H1 (cell line): ENCODE measurements around the gene TFAP2E. TPM values are rescaled to one million over a fixed set of nuclear protein-coding genes. Genes with fewer than 3 reads are reported as not detected.

Experiments used
- CTCF ChIA-PET: fragments of 300-600 bp; sonication (Branson Sonifier 250); formaldehyde crosslinking; loops from one replicate; lab custom pipeline; 2021; ENCODE audit not compliant: partially characterized antibody; lab: Charles Lee
- POLR2A ChIA-PET: fragments of 300-600 bp; sonication (Branson Sonifier 250); formaldehyde crosslinking; loops from one replicate; lab custom pipeline; 2021; ENCODE audit warnings: inconsistent platforms; ENCODE audit not compliant: partially characterized antibody; lab: Charles Lee
- DNase-seq, 2 experiments: peaks; one replicate each; pipeline versions ENCODE4 v3.0.0 to v3.0.0-alpha.2; 2010 to 2022; ENCODE audit warnings: low spot score in 2 of 2, low read depth in 1 of 2, mixed read lengths in 1 of 2
- FAIRE-seq: peaks from 2 replicates; lab custom pipeline; 2011; peaks lifted over from hg19 to GRCh38; lab: Jason Lieb, UNC
- H2AFZ ChIP-seq: 2 replicates; pipeline ENCODE4 v1.8.1; 2012; ENCODE audit warnings: low read length, inconsistent platforms
- H2AK5ac ChIP-seq: 2 replicates; pipeline ENCODE4 v1.6.1; 2013; ENCODE audit warnings: low read depth, low read length
- H2BK120ac ChIP-seq: replicated peaks from 2 replicates; pipeline ENCODE3; 2013; ENCODE audit warnings: low read depth, low read length, inconsistent platforms
- H2BK12ac ChIP-seq: 2 replicates; pipeline ENCODE4 v1.6.1; 2013; ENCODE audit warnings: low read depth, low read length
- H2BK15ac ChIP-seq: 2 replicates; pipeline ENCODE4 v1.6.1; 2013; ENCODE audit warnings: low read length
- H2BK20ac ChIP-seq: 2 replicates; pipeline ENCODE4 v1.6.1; 2013; ENCODE audit warnings: low read length
- H2BK5ac ChIP-seq: 2 replicates; pipeline ENCODE4 v1.6.1; 2013; ENCODE audit warnings: low read depth, low read length
- H3K14ac ChIP-seq: 2 replicates; pipeline ENCODE4 v1.6.1; 2013; ENCODE audit warnings: inconsistent platforms; ENCODE audit not compliant: insufficient read length
- H3K18ac ChIP-seq: 2 replicates; pipeline ENCODE4 v1.6.1; 2013; ENCODE audit warnings: low read length; ENCODE audit errors: extremely low read depth
- H3K23ac ChIP-seq: 2 replicates; pipeline ENCODE4 v1.6.1; 2013; ENCODE audit warnings: inconsistent platforms; ENCODE audit not compliant: insufficient read length
- H3K23me2 ChIP-seq: 2 replicates; pipeline ENCODE4 v1.6.1; 2013; ENCODE audit warnings: low read depth, low read length
- H3K27ac ChIP-seq: 2 replicates; pipeline ENCODE4 v1.6.1; 2011; ENCODE audit warnings: low read depth, low read length, inconsistent platforms
- H3K27me3 ChIP-seq, 4 experiments: replicated peaks in 1 of 4; 1 replicate in 1 of 4; 2 replicates in 3 of 4; pipeline versions ENCODE4 v1.6.1 to v1.8.1; 2011 to 2013; ENCODE audit warnings: low read length in 3 of 4, mild to moderate bottlenecking in 3 of 4, inconsistent platforms in 2 of 4, mixed read lengths in 2 of 4, moderate library complexity in 1 of 4; ENCODE audit not compliant: control insufficient read depth in 3 of 4, insufficient read depth in 3 of 4; ENCODE audit errors: extremely low read depth in 1 of 4
- H3K36me3 ChIP-seq, 4 experiments: 2 replicates each; pipeline versions ENCODE4 v1.6.1 to v1.8.1; 2011 to 2013; ENCODE audit warnings: mild to moderate bottlenecking in 4 of 4, low read length in 3 of 4, moderate library complexity in 2 of 4, control low read depth in 1 of 4, inconsistent platforms in 1 of 4; ENCODE audit not compliant: insufficient read depth in 4 of 4, control insufficient read depth in 2 of 4
- H3K4ac ChIP-seq: replicated peaks from 2 replicates; pipeline ENCODE3; 2013; ENCODE audit warnings: low read length, low read depth, mixed read lengths, inconsistent platforms; ENCODE audit not compliant: insufficient read length
- H3K4me1 ChIP-seq, 4 experiments: replicated peaks in 1 of 4; 1 replicate in 1 of 4; 2 replicates in 3 of 4; pipeline versions ENCODE4 v1.6.1 to v1.8.1; 2011 to 2013; ENCODE audit warnings: low read length in 3 of 4, inconsistent platforms in 2 of 4, mixed read lengths in 1 of 4; ENCODE audit not compliant: insufficient read depth in 4 of 4, control insufficient read depth in 3 of 4
- H3K4me2 ChIP-seq, 2 experiments: 2 replicates each; pipeline versions ENCODE4 v1.6.1 to v1.8.1; 2011 to 2013; ENCODE audit warnings: low read depth in 2 of 2, low read length in 2 of 2, control low read depth in 1 of 2, inconsistent platforms in 1 of 2, mild to moderate bottlenecking in 1 of 2; ENCODE audit not compliant: insufficient read depth in 1 of 2
- H3K4me3 ChIP-seq, 4 experiments: fragments of 200-600, 300-600 bp in 1 of 4; sonication (generic), shearing (Covaris generic), sonication (Bioruptor Twin) in 1 of 4; 2 replicates each; pipeline versions ENCODE4 v1.5.1 to v1.8.1; 2011 to 2016; ENCODE audit warnings: low read length in 4 of 4, low read depth in 3 of 4, control low read depth in 2 of 4, inconsistent platforms in 2 of 4, mild to moderate bottlenecking in 2 of 4, mixed read lengths in 1 of 4, moderate library complexity in 1 of 4; ENCODE audit not compliant: insufficient read depth in 2 of 4; ENCODE audit errors: extremely low read depth in 1 of 4
- H3K56ac ChIP-seq: replicated peaks from 2 replicates; pipeline ENCODE3; 2013; ENCODE audit warnings: low read depth, mild to moderate bottlenecking, mixed read lengths, low read length, inconsistent platforms; ENCODE audit not compliant: insufficient read length
- H3K79me1 ChIP-seq: 2 replicates; pipeline ENCODE4 v1.6.1; 2013; ENCODE audit warnings: low read depth, low read length, control low read depth
- H3K79me2 ChIP-seq, 2 experiments: 2 replicates each; pipeline versions ENCODE4 v1.6.1 to v1.8.1; 2012 to 2013; ENCODE audit warnings: low read length in 2 of 2, mild to moderate bottlenecking in 2 of 2, inconsistent platforms in 1 of 2; ENCODE audit not compliant: insufficient read depth in 2 of 2, control insufficient read depth in 1 of 2
- H3K9ac ChIP-seq, 4 experiments: replicated peaks in 1 of 4; 1 replicate in 1 of 4; 2 replicates in 3 of 4; pipeline versions ENCODE4 v1.6.1 to v1.8.1; 2011 to 2013; ENCODE audit warnings: low read depth in 3 of 4, low read length in 3 of 4, control low read depth in 2 of 4, mild to moderate bottlenecking in 2 of 4, moderate library complexity in 2 of 4, inconsistent platforms in 1 of 4; ENCODE audit errors: extremely low read depth in 1 of 4
- H3K9me3 ChIP-seq, 2 experiments: 2 replicates each; pipeline versions ENCODE4 v1.6.1 to v1.8.1; 2012 to 2013; ENCODE audit warnings: mild to moderate bottlenecking in 2 of 2, moderate library complexity in 2 of 2, control low read depth in 1 of 2, inconsistent platforms in 1 of 2, low read depth in 1 of 2, low read length in 1 of 2, mixed read lengths in 1 of 2; ENCODE audit not compliant: insufficient read depth in 2 of 2
- H4K20me1 ChIP-seq, 2 experiments: replicated peaks in 1 of 2; 2 replicates each; pipeline versions ENCODE3 to v1.8.1; 2011 to 2013; ENCODE audit warnings: inconsistent platforms in 2 of 2, low read length in 2 of 2, mild to moderate bottlenecking in 1 of 2; ENCODE audit not compliant: insufficient read depth in 2 of 2, control insufficient read depth in 1 of 2
- H4K5ac ChIP-seq: 2 replicates; pipeline ENCODE4 v1.6.1; 2013; ENCODE audit warnings: low read length, low read depth, mixed read lengths, inconsistent platforms; ENCODE audit not compliant: insufficient read length
- H4K8ac ChIP-seq: 2 replicates; pipeline ENCODE4 v1.8.0; 2013; ENCODE audit warnings: mild to moderate bottlenecking, moderate library complexity, low read length, inconsistent platforms; ENCODE audit not compliant: insufficient read depth; ENCODE audit errors: extremely low read depth
- H4K91ac ChIP-seq: replicated peaks from 2 replicates; pipeline ENCODE3; 2013; ENCODE audit warnings: low read length, mixed read lengths, inconsistent platforms; ENCODE audit not compliant: insufficient read length
- ATF2 ChIP-seq: IDR thresholded peaks from 2 replicates; pipeline ENCODE4 v1.6.1; 2012; ENCODE audit warnings: low read length, inconsistent platforms
- CBX5 ChIP-seq: fragments of 300-800, 300-1000 bp; sonication (generic); IDR thresholded peaks from 2 replicates; pipeline ENCODE4 v1.7.1; 2016; ENCODE audit warnings: antibody characterized with exemption, low read length, low read depth
- CREB1 ChIP-seq: IDR thresholded peaks from 2 replicates; pipeline ENCODE4 v1.6.1; 2012; ENCODE audit warnings: inconsistent platforms
- CTBP2 ChIP-seq: IDR thresholded peaks from 2 replicates; pipeline ENCODE4 v1.7.0; 2011; ENCODE audit warnings: borderline replicate concordance, mild to moderate bottlenecking, moderate library complexity, mixed read lengths, low read length; ENCODE audit not compliant: insufficient read depth, insufficient read length
- E2F6 ChIP-seq: IDR thresholded peaks from 2 replicates; pipeline ENCODE4 v1.6.1; 2012; ENCODE audit warnings: inconsistent platforms
- HDAC6 ChIP-seq: IDR thresholded peaks from one replicate; pipeline ENCODE4 v1.7.1; 2012; ENCODE audit warnings: low read depth, mild to moderate bottlenecking, inconsistent platforms, low read length, moderate library complexity
- KDM1A ChIP-seq: fragments of 200-600, 300-600 bp; sonication (generic); IDR thresholded peaks from 2 replicates; pipeline ENCODE4 v1.7.1; 2016; ENCODE audit warnings: mild to moderate bottlenecking, low read length, borderline replicate concordance
- KDM5A ChIP-seq: fragments of 200-600 bp; IDR thresholded peaks from 2 replicates; pipeline ENCODE4 v1.7.1; 2012; ENCODE audit warnings: mild to moderate bottlenecking, low read length, inconsistent platforms, mixed read lengths
- RXRA ChIP-seq: IDR thresholded peaks from 2 replicates; pipeline ENCODE4 v1.6.1; 2011; ENCODE audit warnings: low read depth, mild to moderate bottlenecking, low read length, moderate library complexity; ENCODE audit not compliant: insufficient read depth
- SAP30 ChIP-seq: fragments of 300-600 bp; sonication (generic); IDR thresholded peaks from 2 replicates; pipeline ENCODE4 v1.7.1; 2012; ENCODE audit warnings: low read length, moderate library complexity, mild to moderate bottlenecking, inconsistent platforms; ENCODE audit not compliant: insufficient read depth, insufficient replicate concordance
- TBP ChIP-seq: IDR thresholded peaks from 2 replicates; pipeline ENCODE4 v1.6.1; 2011; ENCODE audit warnings: low read depth, low read length, improper control_type of control experiment
- TEAD4 ChIP-seq: IDR thresholded peaks from 2 replicates; pipeline ENCODE4 v1.6.1; 2012; ENCODE audit warnings: low read depth, low read length, inconsistent platforms, mixed read lengths
- whole genome bisulfite sequencing, 2 experiments: shearing (Covaris generic) in 1 of 2; methylation state at CpG; one replicate each; pipeline versions ENCODE4 v1.1.6 to v1.1.7; 2013 to 2015; ENCODE audit warnings: low lambda C conversion rate in 2 of 2, mixed read lengths in 2 of 2, inconsistent platforms in 1 of 2, low coverage in 1 of 2, missing lambda C conversion rate in 1 of 2; ENCODE audit not compliant: insufficient replicate concordance in 2 of 2, insufficient coverage in 1 of 2, insufficient read length in 1 of 2; ENCODE audit errors: extremely low coverage in 1 of 2, missing lambda C conversion rate in 1 of 2; 5-methylcytosine and 5-hydroxymethylcytosine counted together
- polyA plus RNA-seq, 7 experiments: library from polyadenylated mRNA; depleted of rRNA in 3 of 7; stranded (reverse) in 5 of 7; unstranded in 2 of 7; fragments of >200 nt in 5 of 7; fragments of 200-250 nt in 2 of 7; gene quantifications; 1 replicate in 5 of 7; 2 replicates in 1 of 7; 4 replicates in 1 of 7; pipeline versions ENCODE4 v1.2.1 to v1.2.3, GENCODE V29; 2011 to 2013; ENCODE audit warnings: missing spikeins in 2 of 7, mixed read lengths in 2 of 7
- total RNA-seq: library from RNA; stranded (reverse); fragmentation: NEBNext Ultra II Directional; extraction: Animal tissue kit (Norgen Biotek cat#: 25700); gene quantifications from 2 replicates; pipeline ENCODE4 v1.2.1, GENCODE V29; 2021

The TFAP2E gene
- total and polyA plus RNA-seq, 2 of the 8 experiments (the other 6 are each of a cell fraction or from before 2014, with no cell fraction given) = 0.24 to 0.50 TPM

- H3K27ac ChIP-seq = no peak overlapping the region
- peaks cover 4 to 53% (median 36%) of the 10 kb centered on the region in 4 experiments; a peak in 5 of 8 replicates for H3K36me3 ChIP-seq
- H3K79me2 ChIP-seq = peaks cover 0 to 13% of the 10 kb centered on the region in 2 experiments; a peak in 2 of 4 replicates
- no peak for TF ChIP-seq E2F6
- no peak for TF ChIP-seq HDAC6
- no peak for TF ChIP-seq SAP30
- no peak for TF ChIP-seq TEAD4
- no peak for TF ChIP-seq TBP
- TF ChIP-seq CREB1 = no peak
- TF ChIP-seq ATF2 = no peak
- no peak for TF ChIP-seq CTBP2
- no peak for TF ChIP-seq KDM1A
- TF ChIP-seq RXRA = no peak
- TF ChIP-seq CBX5 = no peak
- TF ChIP-seq KDM5A = no peak
These were observed 32.7 kb downstream of the TFAP2E start for GRCh38 chr1:35605867-35606182.

More at GRCh38 chr1:35605867-35606182, 32.7 kb downstream of the TFAP2E start:
- H3K18ac ChIP-seq = no peak overlapping the region
- FAIRE-seq (no peak), DNase-seq (peak in 1 of 2 experiments; percentile 22)
- no peak overlapping the region for H3K14ac ChIP-seq
- H4K91ac ChIP-seq = no peak overlapping the region
- H3K27me3 ChIP-seq = no peaks in the 10 kb centered on the region
- POLR2A ChIA-PET = no interaction called here
- no peak overlapping the region for H3K9ac ChIP-seq
- H4K8ac ChIP-seq = no peak overlapping the region
- peaks cover 0 to 5% of the 10 kb centered on the region in 2 experiments for H4K20me1 ChIP-seq
- no peak overlapping the region for H2BK20ac ChIP-seq
- H3K4me3 ChIP-seq = no peak overlapping the region
- no peak overlapping the region for H3K4ac ChIP-seq
- no peaks in the 10 kb centered on the region for H3K23me2 ChIP-seq
- H2BK5ac ChIP-seq = no peak overlapping the region
- no peaks in the 10 kb centered on the region for H3K9me3 ChIP-seq
- CTCF ChIA-PET = interaction anchor here (0.6 to 7.8 kb wide), 4 partner anchors 12 to 175 kb away, joined by 3 to 38 read pairs (median 6); no protein-coding TSS in a partner anchor
- H3K23ac ChIP-seq = no peak overlapping the region
- no peak overlapping the region for H2BK120ac ChIP-seq
- H3K4me1 ChIP-seq = no peaks in the 10 kb centered on the region
- no peak overlapping the region for H4K5ac ChIP-seq
- no peaks in the 10 kb centered on the region; the same call in 1 of the 2 replicates for H3K79me1 ChIP-seq
- H3K4me2 ChIP-seq = no peak overlapping the region
- WGBS, 2 experiments = 94% methylated on average over 4 of the region's 4 CpGs; no CpG with 5 or more reads in 1 of the 2 experiments
- no peak overlapping the region for H2AFZ ChIP-seq
- no peak overlapping the region for H2AK5ac ChIP-seq
- no peak overlapping the region for H3K56ac ChIP-seq
- no peak overlapping the region for H2BK12ac ChIP-seq
- H2BK15ac ChIP-seq = no peak overlapping the region
